IPS DF 4.7 (cell line): ENCODE results near the gene MACROD2.
"Not testable (repeated sequence)": the region's sequence is repeated elsewhere in the genome, so short reads cannot be mapped to it uniquely, and the experiment has no call there.

Source experiments
- DNase-seq: peaks from one replicate; pipeline ENCODE4 v3.0.0-alpha.2; 2013; ENCODE audit warnings: low spot score; ENCODE audit errors: extremely low read depth

MACROD2 gene

GRCh38 chr20:15076785-15077184, 1081.5 kb downstream of the MACROD2 start:
- DNase-seq, result no peak

- DNase-seq, result no peak
Measured at GRCh38 chr20:15077733-15078250, 1082.5 kb downstream of the MACROD2 start.

- DNase-seq, result no peak
Measured at GRCh38 chr20:15079594-15080340, 1084.5 kb downstream of the MACROD2 start.

GRCh38 chr20:15081261-15081660, 1085.9 kb downstream of the MACROD2 start:
- no peak for DNase-seq

- no peak for DNase-seq
Measured at GRCh38 chr20:15091421-15092037, 1096.2 kb downstream of the MACROD2 start.

GRCh38 chr20:15098351-15098750, 1103.0 kb downstream of the MACROD2 start:
- no peak for DNase-seq

GRCh38 chr20:15099130-15099529, 1103.8 kb downstream of the MACROD2 start:
- DNase-seq, result no peak

- DNase-seq, result no peak
Measured at GRCh38 chr20:15100506-15101160, 1105.3 kb downstream of the MACROD2 start.

GRCh38 chr20:15107931-15108330, 1112.6 kb downstream of the MACROD2 start:
- DNase-seq, result no peak

GRCh38 chr20:15109494-15109893, 1114.2 kb downstream of the MACROD2 start:
- no peak for DNase-seq

- DNase-seq, result no peak
Measured at GRCh38 chr20:15111654-15112053, 1116.3 kb downstream of the MACROD2 start.

GRCh38 chr20:15113144-15113773, 1117.9 kb downstream of the MACROD2 start:
- no peak for DNase-seq

- no peak for DNase-seq
Measured at GRCh38 chr20:15119852-15120487, 1124.7 kb downstream of the MACROD2 start.

GRCh38 chr20:15122613-15123012, 1127.3 kb downstream of the MACROD2 start:
- no peak for DNase-seq

GRCh38 chr20:15131176-15131575, 1135.9 kb downstream of the MACROD2 start:
- no peak for DNase-seq

- DNase-seq, result no peak
Measured at GRCh38 chr20:15138548-15139126, 1143.3 kb downstream of the MACROD2 start.

- DNase-seq, result no peak
Measured at GRCh38 chr20:15139522-15139921, 1144.2 kb downstream of the MACROD2 start.

- no peak for DNase-seq
Measured at GRCh38 chr20:15140286-15140685, 1145.0 kb downstream of the MACROD2 start.

GRCh38 chr20:15140940-15141339, 1145.6 kb downstream of the MACROD2 start:
- not testable (repeated sequence) for DNase-seq

GRCh38 chr20:15141861-15142260, 1146.5 kb downstream of the MACROD2 start:
- no peak for DNase-seq

- DNase-seq, result no peak
Measured at GRCh38 chr20:15143478-15143877, 1148.2 kb downstream of the MACROD2 start.
